OCI-LY1 (cell line): Measurements from ENCODE around the gene SLC27A4.

Experiments
- H2AFZ ChIP-seq: fragments of 200-600 bp; sonication (generic), shearing (Covaris generic); 2 replicates; pipeline ENCODE4 v1.6.0; 2014; ENCODE audit warnings: antibody characterized with exemption, mild to moderate bottlenecking, low read length
- H3F3A ChIP-seq: fragments of 200-600 bp; sonication (generic), shearing (Covaris generic); 2 replicates; pipeline ENCODE4 v1.6.0; 2014; ENCODE audit warnings: mild to moderate bottlenecking, antibody characterized with exemption, low read length, moderate library complexity; ENCODE audit not compliant: insufficient read depth
- H3K27ac ChIP-seq: fragments of 200-600 bp; sonication (generic); 2 replicates; pipeline ENCODE4 v1.5.1; 2014; ENCODE audit warnings: low read length, mixed run types, mild to moderate bottlenecking, low read depth; ENCODE audit not compliant: poor library complexity, severe bottlenecking
- H3K27me3 ChIP-seq: fragments of 200-600 bp; sonication (generic); 2 replicates; pipeline ENCODE4 v1.6.0; 2014; ENCODE audit warnings: antibody characterized with exemption, mild to moderate bottlenecking, low read length, moderate library complexity; ENCODE audit not compliant: insufficient read depth
- H3K36me3 ChIP-seq: fragments of 200-600 bp; sonication (generic); 2 replicates; pipeline ENCODE4 v1.6.1; 2014; ENCODE audit warnings: mild to moderate bottlenecking, antibody characterized with exemption, low read length, moderate library complexity, mixed read lengths; ENCODE audit not compliant: insufficient read depth
- H3K4me1 ChIP-seq: fragments of 200-600 bp; sonication (generic); 2 replicates; pipeline ENCODE4 v1.5.1; 2014; ENCODE audit warnings: mild to moderate bottlenecking, low read length, moderate library complexity; ENCODE audit not compliant: insufficient read depth, severe bottlenecking
- H3K4me2 ChIP-seq: fragments of 200-600 bp; sonication (generic), shearing (Covaris generic); 2 replicates; pipeline ENCODE4 v1.6.1; 2014; ENCODE audit warnings: low read length
- H3K4me3 ChIP-seq: fragments of 200-600 bp; sonication (generic); 2 replicates; pipeline ENCODE4 v1.5.1; 2014; ENCODE audit warnings: low read length, low read depth, mild to moderate bottlenecking, mixed read lengths; ENCODE audit not compliant: poor library complexity, severe bottlenecking
- H3K79me2 ChIP-seq: fragments of 200-600 bp; shearing (Covaris generic); 2 replicates; pipeline ENCODE4 v1.6.1; 2016; ENCODE audit warnings: mixed run types, low read length, mixed read lengths; ENCODE audit not compliant: insufficient read depth
- H3K9ac ChIP-seq: fragments of 200-600 bp; sonication (generic), shearing (Covaris generic); 2 replicates; pipeline ENCODE4 v1.6.1; 2014; ENCODE audit warnings: mild to moderate bottlenecking, low read length, mixed read lengths
- H3K9me2 ChIP-seq: fragments of 200-600 bp; sonication (generic), shearing (Covaris generic); 2 replicates; pipeline ENCODE4 v1.6.1; 2014; ENCODE audit warnings: low read depth, mild to moderate bottlenecking, low read length, mixed read lengths
- H3K9me3 ChIP-seq: fragments of 200-600 bp; shearing (Covaris generic); 2 replicates; pipeline ENCODE4 v1.6.1; 2014; ENCODE audit warnings: low read length, mixed read lengths
- H4K20me1 ChIP-seq: fragments of 200-600 bp; sonication (generic), shearing (Covaris generic); 2 replicates; pipeline ENCODE4 v1.6.0; 2016; ENCODE audit warnings: mild to moderate bottlenecking, low read length; ENCODE audit not compliant: insufficient read depth
- CTCF ChIP-seq: fragments of 200-600 bp; sonication (generic), shearing (Covaris generic); IDR thresholded peaks from 2 replicates; pipeline ENCODE4 v1.5.1; 2017; ENCODE audit warnings: mild to moderate bottlenecking, antibody characterized with exemption, low read length, moderate library complexity, mixed read lengths
- EZH2 ChIP-seq: fragments of 200-600 bp; sonication (generic), shearing (Covaris generic); IDR thresholded peaks from 2 replicates; pipeline ENCODE4 v1.8.0; 2017; ENCODE audit warnings: borderline replicate concordance, mixed run types, mild to moderate bottlenecking, antibody characterized with exemption, low read length, moderate library complexity, mixed read lengths

The SLC27A4 gene

GRCh38 chr9:128396970-128397613 lies 56.8 kb downstream of the SLC27A4 start:
- H3K4me1 ChIP-seq, result no peaks in the 10 kb centered on the region
- H3K4me3 ChIP-seq, result no peak overlapping the region
- 0 out of 2 replicates have a peak, but pooled peaks cover 6% of the 10 kb centered on the region for H3K36me3 ChIP-seq
- no peak overlapping the region for H3K27ac ChIP-seq
- no peak overlapping the region for H3K9ac ChIP-seq
- H3K4me2 ChIP-seq, result no peak overlapping the region
- no peaks in the 10 kb centered on the region for H3K9me3 ChIP-seq
- H2AFZ ChIP-seq, result no peak overlapping the region
- TF ChIP-seq CTCF (no peak), EZH2 (no peak)
- H3K27me3 ChIP-seq, result no peaks in the 10 kb centered on the region; the same call in 1 of the 2 replicates
- H3F3A ChIP-seq, result no peaks in the 10 kb centered on the region
- no peaks in the 10 kb centered on the region for H3K9me2 ChIP-seq
- no peaks in the 10 kb centered on the region for H4K20me1 ChIP-seq
- no peaks in the 10 kb centered on the region for H3K79me2 ChIP-seq

GRCh38 chr9:128397831-128398230 lies 57.5 kb downstream of the SLC27A4 start:
- no peak for TF ChIP-seq CTCF
- TF ChIP-seq EZH2, result no peak
- no peak overlapping the region for H3K4me2 ChIP-seq

GRCh38 chr9:128399861-128400260 lies 59.5 kb downstream of the SLC27A4 start:
- no peaks in the 10 kb centered on the region; the same call in 1 of the 2 replicates for H3K27me3 ChIP-seq

More at GRCh38 chr9:128397831-128398230, 57.5 kb downstream of the SLC27A4 start:
- H3K27me3 ChIP-seq, result no peaks in the 10 kb centered on the region; the same call in 1 of the 2 replicates
- H3K4me3 ChIP-seq, result no peak overlapping the region
- no peaks in the 10 kb centered on the region for H3K79me2 ChIP-seq
- H4K20me1 ChIP-seq, result no peaks in the 10 kb centered on the region
- no peaks in the 10 kb centered on the region for H3F3A ChIP-seq
- no peak overlapping the region for H3K27ac ChIP-seq
- H3K36me3 ChIP-seq, result no peaks in the 10 kb centered on the region
- H3K9me2 ChIP-seq, result no peaks in the 10 kb centered on the region
- H3K4me1 ChIP-seq, result no peaks in the 10 kb centered on the region
- H2AFZ ChIP-seq, result no peak overlapping the region
- no peak overlapping the region for H3K9ac ChIP-seq
- H3K9me3 ChIP-seq, result no peaks in the 10 kb centered on the region

More at GRCh38 chr9:128399861-128400260, 59.5 kb downstream of the SLC27A4 start:
- Histone ChIP-seq H3K27ac (no peak overlapping the region), H3F3A (no peaks in the 10 kb centered on the region), H3K79me2 (no peaks in the 10 kb centered on the region), H4K20me1 (no peaks in the 10 kb centered on the region), H3K9ac (no peak overlapping the region), H3K4me1 (no peaks in the 10 kb centered on the region), H3K4me3 (no peak overlapping the region), H3K4me2 (no peak overlapping the region), H3K36me3 (no peaks in the 10 kb centered on the region), H2AFZ (no peak overlapping the region), H3K9me2 (no peaks in the 10 kb centered on the region), H3K9me3 (no peaks in the 10 kb centered on the region)
- no peak for TF ChIP-seq CTCF
- no peak for TF ChIP-seq EZH2
